OCI-LY3 (cell line): ENCODE data around the gene GBA2.

ENCODE experiments used
- EZH2phosphoT487 ChIP-seq: fragments of 200-600 bp; shearing (Covaris generic); IDR thresholded peaks from 2 replicates; pipeline ENCODE4 v1.6.1; 2018; ENCODE audit warnings: antibody characterized with exemption, mixed run types, low read depth
- TF ChIP-seq, protein P1 (sequence below): fragments of 200-600, 300-600 bp; sonication (generic); IDR thresholded peaks from 2 replicates; pipeline ENCODE4 v1.5.1; 2014; ENCODE audit warnings: antibody characterized with exemption, low read length, low read depth

DNA sequence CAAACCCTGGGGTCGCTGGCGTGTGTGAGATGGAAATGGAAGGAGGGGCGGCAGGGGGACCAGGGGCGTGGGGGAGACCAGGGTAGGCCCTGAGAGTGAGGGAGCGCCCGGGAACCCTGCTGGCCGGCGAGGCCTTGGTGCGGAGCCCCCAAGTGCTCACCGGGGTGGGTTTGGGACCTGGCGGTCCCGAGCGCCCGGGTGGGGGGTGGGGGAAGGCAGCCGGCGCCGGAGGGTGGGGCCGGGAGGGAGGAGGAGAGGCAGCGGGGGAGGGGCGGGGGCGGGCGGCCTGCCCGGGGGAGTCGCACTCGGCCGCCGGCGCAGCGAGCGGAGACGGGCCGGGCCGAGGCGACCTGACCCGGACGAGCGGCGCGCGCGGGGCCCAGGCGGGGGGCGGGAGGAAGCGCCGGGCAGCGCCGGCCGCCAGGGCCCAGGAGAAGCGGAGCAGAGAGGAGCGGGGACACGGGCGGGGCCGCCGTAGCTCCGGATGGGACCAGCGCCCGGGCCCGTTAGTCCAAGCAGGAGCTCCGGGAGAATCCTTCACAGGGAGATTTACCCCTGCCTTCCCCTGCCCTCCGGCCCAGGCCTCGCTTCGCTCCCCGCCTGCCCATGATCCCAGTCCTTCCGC, 42.4 kb upstream of the GBA2 start, which contains the start of gene NPR2:
- TF ChIP-seq, protein P1, sequence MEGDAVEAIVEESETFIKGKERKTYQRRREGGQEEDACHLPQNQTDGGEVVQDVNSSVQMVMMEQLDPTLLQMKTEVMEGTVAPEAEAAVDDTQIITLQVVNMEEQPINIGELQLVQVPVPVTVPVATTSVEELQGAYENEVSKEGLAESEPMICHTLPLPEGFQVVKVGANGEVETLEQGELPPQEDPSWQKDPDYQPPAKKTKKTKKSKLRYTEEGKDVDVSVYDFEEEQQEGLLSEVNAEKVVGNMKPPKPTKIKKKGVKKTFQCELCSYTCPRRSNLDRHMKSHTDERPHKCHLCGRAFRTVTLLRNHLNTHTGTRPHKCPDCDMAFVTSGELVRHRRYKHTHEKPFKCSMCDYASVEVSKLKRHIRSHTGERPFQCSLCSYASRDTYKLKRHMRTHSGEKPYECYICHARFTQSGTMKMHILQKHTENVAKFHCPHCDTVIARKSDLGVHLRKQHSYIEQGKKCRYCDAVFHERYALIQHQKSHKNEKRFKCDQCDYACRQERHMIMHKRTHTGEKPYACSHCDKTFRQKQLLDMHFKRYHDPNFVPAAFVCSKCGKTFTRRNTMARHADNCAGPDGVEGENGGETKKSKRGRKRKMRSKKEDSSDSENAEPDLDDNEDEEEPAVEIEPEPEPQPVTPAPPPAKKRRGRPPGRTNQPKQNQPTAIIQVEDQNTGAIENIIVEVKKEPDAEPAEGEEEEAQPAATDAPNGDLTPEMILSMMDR: no peak
- no peak for TF ChIP-seq EZH2phosphoT487
